Stomach (tissue), 9 donors: Measurements from ENCODE around the gene POLA1. TPM values are rescaled to one million over a fixed set of nuclear protein-coding genes. Genes with fewer than 3 reads are reported as not detected.

Source experiments
- DNase-seq, 2 donors: peaks; one replicate each; pipeline versions ENCODE4 v3.0.0 to v3.0.0-alpha.2; 2013 to 2019
- H3K27ac ChIP-seq, 5 donors: fragments of 200-600 bp in 4 of 5; sonication (generic) in 4 of 5; one replicate each; pipeline ENCODE4 v1.5.1; 2013 to 2019; ENCODE audit warnings: mild to moderate bottlenecking in 1 of 5, moderate library complexity in 1 of 5
- H3K27me3 ChIP-seq, 3 donors: fragments of 200-600 bp; sonication (generic); one replicate each; pipeline ENCODE4 v1.5.1; 2017 to 2019; ENCODE audit warnings: mixed run types in 1 of 3
- H3K36me3 ChIP-seq, 4 donors: fragments of 200-600 bp; sonication (generic); 1 replicate in 3 of 4; 2 replicates in 1 of 4; pipeline ENCODE4 v1.5.1; 2016 to 2019
- H3K4me1 ChIP-seq, 4 donors: fragments of 200-600 bp; sonication (generic); one replicate each; pipeline ENCODE4 v1.5.1; 2016 to 2019
- H3K4me3 ChIP-seq, 4 donors: fragments of 200-600 bp; sonication (generic) in 3 of 4; one replicate each; pipeline ENCODE4 v1.5.1; 2016 to 2019; ENCODE audit warnings: mild to moderate bottlenecking in 1 of 4
- H3K9me3 ChIP-seq, 4 donors: fragments of 200-600 bp; sonication (generic); one replicate each; pipeline ENCODE4 v1.5.1; 2016 to 2019
- CTCF ChIP-seq, 7 experiments: fragments of 450-650 bp in 4 of 7; fragments of 200-600 bp in 3 of 7; sonication (generic) in 3 of 7; IDR thresholded peaks; one replicate each; pipeline ENCODE4 v1.5.1; 2016 to 2019; ENCODE audit warnings: antibody characterized with exemption in 7 of 7, control low read depth in 2 of 7, mild to moderate bottlenecking in 1 of 7
- EP300 ChIP-seq: sonication (generic); formaldehyde crosslinking; IDR thresholded peaks from one replicate; pipeline ENCODE4 v1.6.1; 2017; ENCODE audit warnings: antibody characterized with exemption
- POLR2A ChIP-seq, 4 donors: fragments of 450-650 bp; IDR thresholded peaks; one replicate each; pipeline ENCODE4 v1.6.1; 2016; ENCODE audit warnings: antibody characterized with exemption in 4 of 4, control low read depth in 2 of 4, mild to moderate bottlenecking in 1 of 4, moderate library complexity in 1 of 4
- POLR2AphosphoS5 ChIP-seq, 3 donors: sonication (generic); formaldehyde crosslinking; IDR thresholded peaks; one replicate each; pipeline ENCODE4 v1.6.1; 2016; ENCODE audit warnings: antibody characterized with exemption in 3 of 3
- whole genome bisulfite sequencing, 5 donors: extraction: QIAGEN DNeasy Blood & Tissue Kit in 3 of 5; methylation state at CpG; one replicate each; pipeline versions ENCODE4 v1.1.5 to v1.1.7; 2013 to 2018; 5-methylcytosine and 5-hydroxymethylcytosine counted together
- intact Hi-C: fragments of 100-400 bp; cut with DNase I; formaldehyde crosslinking; loops from one replicate; pipeline ENCODE4 v1.15.1; 2023; ENCODE audit warnings: low total_unique reads
- polyA plus RNA-seq, 3 donors: library from polyadenylated mRNA; stranded (reverse); fragments of 200-250 nt; gene quantifications; one replicate each; pipeline ENCODE4 v1.2.3, GENCODE V29; 2013
- total RNA-seq, 5 donors: library from RNA; depleted of rRNA; stranded (reverse); fragments of >200 nt; gene quantifications; one replicate each; pipeline versions ENCODE4 v1.1.0 to v1.2.3, GENCODE V29; 2014 to 2016
- donor health status: healthy with polysubstance abuse.
- donor health status: Bipolar disorder and iron deficiency.
- donor health status: healthy.

POLA1 gene
- total and polyA plus RNA-seq, 8 donors: 2.7 to 32.9 (median 8.9) TPM

DNA sequence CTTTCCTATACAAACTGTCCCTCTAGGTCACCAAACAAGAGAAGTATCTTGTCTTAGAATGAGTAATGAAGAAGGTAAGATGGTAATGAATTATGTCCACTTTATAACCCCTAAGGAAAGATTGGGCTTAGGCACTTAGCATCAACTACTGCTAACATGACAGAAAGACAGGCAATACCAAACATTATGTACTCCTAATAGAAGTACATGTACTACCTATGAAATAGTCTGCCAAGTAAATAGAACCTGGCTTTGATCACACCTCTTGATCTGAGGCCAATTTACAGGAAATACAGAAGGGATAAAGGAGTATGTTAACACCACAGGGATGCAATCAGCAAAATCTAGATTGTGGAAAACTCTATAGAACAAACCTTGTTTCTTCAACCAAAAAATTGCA, 32.4 kb upstream of the POLA1 start:
- intact Hi-C loops: no loop called here
- TF ChIP-seq POLR2A (IDR thresholded peaks at IDR 0.05) (no peak), POLR2AphosphoS5 (IDR thresholded peaks at IDR 0.05) (no peak), EP300 (no peak), CTCF (IDR thresholded peaks at IDR 0.05) (no peak)
- Histone ChIP-seq H3K4me1 (no peaks in the 10 kb centered on the region), H3K27ac (no peak overlapping the region), H3K27me3 (no peaks in the 10 kb centered on the region), H3K4me3 (no peak overlapping the region), H3K36me3 (no peaks in the 10 kb centered on the region), H3K9me3 (no peaks in the 10 kb centered on the region)
- no peak for DNase-seq

- no peak overlapping the region for H3K4me3 ChIP-seq
- H3K27me3 ChIP-seq: no peaks in the 10 kb centered on the region
- no peak for TF ChIP-seq EP300
- no peak for TF ChIP-seq CTCF (IDR thresholded peaks at IDR 0.05)
- no peak for TF ChIP-seq POLR2AphosphoS5 (IDR thresholded peaks at IDR 0.05)
- no peak for TF ChIP-seq POLR2A (IDR thresholded peaks at IDR 0.05)
- intact Hi-C loops: no loop called here
- no peak overlapping the region for H3K27ac ChIP-seq
- H3K4me1 ChIP-seq: no peaks in the 10 kb centered on the region
- H3K36me3 ChIP-seq: no peaks in the 10 kb centered on the region
- no peaks in the 10 kb centered on the region for H3K9me3 ChIP-seq
- 49 to 82% (median 76%) methylated on average over 3 to 4 of the region's 4 CpGs for WGBS, 5 donors
- DNase-seq: no peak
These were observed 31.4 kb upstream of the POLA1 start for GRCh38 chrX:24662352-24662751.

GRCh38 chrX:24668111-24668510, 25.6 kb upstream of the POLA1 start:
- DNase-seq: no peak
- Histone ChIP-seq H3K27me3 (no peaks in the 10 kb centered on the region), H3K27ac (no peak overlapping the region), H3K9me3 (no peaks in the 10 kb centered on the region), H3K4me3 (no peak overlapping the region), H3K36me3 (no peaks in the 10 kb centered on the region), H3K4me1 (no peaks in the 10 kb centered on the region)
- no peak for TF ChIP-seq CTCF (IDR thresholded peaks at IDR 0.05)
- no peak for TF ChIP-seq POLR2A (IDR thresholded peaks at IDR 0.05)
- TF ChIP-seq EP300: no peak
- no peak for TF ChIP-seq POLR2AphosphoS5 (IDR thresholded peaks at IDR 0.05)
- 16 to 53% (median 48%) methylated on average over 3 of the region's 3 CpGs for WGBS, 5 donors
- intact Hi-C loops: no loop called here

GRCh38 chrX:24672701-24673190, 21.0 kb upstream of the POLA1 start:
- H3K4me1 ChIP-seq: no peaks in the 10 kb centered on the region
- no peak overlapping the region for H3K27ac ChIP-seq
- no peaks in the 10 kb centered on the region for H3K9me3 ChIP-seq
- no peaks in the 10 kb centered on the region for H3K36me3 ChIP-seq
- WGBS, 5 donors: 28 to 61% (median 44%) methylated on average over 11 of the region's 11 CpGs
- H3K4me3 ChIP-seq: no peak overlapping the region
- intact Hi-C loops: no loop called here
- no peaks in the 10 kb centered on the region for H3K27me3 ChIP-seq
- TF ChIP-seq CTCF (IDR thresholded peaks at IDR 0.05) (no peak), EP300 (no peak), POLR2A (IDR thresholded peaks at IDR 0.05) (no peak), POLR2AphosphoS5 (IDR thresholded peaks at IDR 0.05) (no peak)
- peak in 1 of 2 donors; percentile 16 for DNase-seq
